Activated naive CD4-positive, alpha-beta T cell treated with anti-CD3 and anti-CD28 coated beads, Interleukin-2, amount 10 ng/mL, durations not matched to agents 7 days and 5 days (primary cell): ENCODE data around the gene DEK.
"Not testable (repeated sequence)": the region's sequence is repeated elsewhere in the genome, so short reads cannot be mapped to it uniquely, and the experiment has no call there.

Experiments used
- CTCF ChIA-PET: fragments of 350-600 bp; sonication (Branson Sonifier 250); formaldehyde crosslinking; loops from one replicate; lab custom pipeline; 2021; ENCODE audit warnings: antibody characterized with exemption; lab: Charles Lee
- DNase-seq: peaks from one replicate; pipeline ENCODE4 v3.0.0-alpha.2; 2020
- H3K27ac Mint-ChIP-seq: one replicate; pipeline ENCODE4 v1.8.0; 2021; ENCODE audit warnings: mild to moderate bottlenecking, moderate library complexity, mixed read lengths
- H3K27me3 Mint-ChIP-seq: one replicate; pipeline ENCODE4 v1.8.0; 2021; ENCODE audit warnings: mild to moderate bottlenecking, mixed read lengths
- H3K36me3 Mint-ChIP-seq: one replicate; pipeline ENCODE4 v1.8.0; 2021; ENCODE audit warnings: mixed read lengths
- H3K4me1 Mint-ChIP-seq: one replicate; pipeline ENCODE4 v1.8.0; 2021; ENCODE audit warnings: mixed read lengths
- H3K4me3 Mint-ChIP-seq: one replicate; pipeline ENCODE4 v1.8.0; 2021; ENCODE audit warnings: mild to moderate bottlenecking, moderate library complexity, mixed read lengths
- H3K9me3 Mint-ChIP-seq: one replicate; pipeline ENCODE4 v1.8.0; 2021; ENCODE audit warnings: mixed read lengths

DEK gene

GRCh38 chr6:18264219-18264922, at the start of gene DEK:
DEK (minus strand) TSS chr6:18264530; CDS start chr6:18263987, 543 bp downstream.
- H3K27ac Mint-ChIP-seq: peak within 1 kb of the TSS; percentile 98
- H3K4me1 Mint-ChIP-seq: peaks cover 47% of the 10 kb centered on the region
- peak; percentile 90 for DNase-seq
- peaks cover 41% of the 10 kb centered on the region for H3K36me3 Mint-ChIP-seq
- no peaks in the 10 kb centered on the region for H3K9me3 Mint-ChIP-seq
- CTCF ChIA-PET: interaction anchor here (1.1 kb wide), 1 partner anchor 64 kb away, joined by 3 read pairs; no protein-coding TSS in a partner anchor
- no peaks in the 10 kb centered on the region for H3K27me3 Mint-ChIP-seq
- H3K4me3 Mint-ChIP-seq: peak within 1 kb of the TSS; percentile 94

GRCh38 chr6:18312368-18312767, 48.0 kb upstream of the DEK start:
- H3K27me3 Mint-ChIP-seq: peaks cover 15% of the 10 kb centered on the region
- H3K4me3 Mint-ChIP-seq: no peak overlapping the region
- no peaks in the 10 kb centered on the region for H3K36me3 Mint-ChIP-seq
- H3K9me3 Mint-ChIP-seq: no peaks in the 10 kb centered on the region
- H3K4me1 Mint-ChIP-seq: no peaks in the 10 kb centered on the region
- H3K27ac Mint-ChIP-seq: no peak overlapping the region
- no peak for DNase-seq
- CTCF ChIA-PET: no interaction called here

GRCh38 chr6:18310010-18310409, 45.7 kb upstream of the DEK start:
- not testable (repeated sequence) for H3K4me3 Mint-ChIP-seq, DNase-seq, H3K4me1 Mint-ChIP-seq, H3K36me3 Mint-ChIP-seq, H3K9me3 Mint-ChIP-seq, H3K27ac Mint-ChIP-seq
- CTCF ChIA-PET: interaction anchor here (1.3 kb wide), 1 partner anchor 8 kb away, joined by 3 read pairs; no protein-coding TSS in a partner anchor
- peaks cover 15% of the 10 kb centered on the region for H3K27me3 Mint-ChIP-seq

GRCh38 chr6:18309046-18309445, 44.7 kb upstream of the DEK start:
- H3K27me3 Mint-ChIP-seq: peaks cover 15% of the 10 kb centered on the region
- H3K9me3 Mint-ChIP-seq: no peaks in the 10 kb centered on the region
- no peaks in the 10 kb centered on the region for H3K36me3 Mint-ChIP-seq
- H3K4me3 Mint-ChIP-seq: no peak overlapping the region
- H3K27ac Mint-ChIP-seq: no peak overlapping the region
- H3K4me1 Mint-ChIP-seq: no peaks in the 10 kb centered on the region
- CTCF ChIA-PET: no interaction called here
- DNase-seq: no peak

- no peak overlapping the region for H3K4me3 Mint-ChIP-seq
- CTCF ChIA-PET: interaction anchor here (0.6 kb wide), 1 partner anchor 185 kb away, joined by 3 read pairs; no protein-coding TSS in a partner anchor
- no peaks in the 10 kb centered on the region for H3K36me3 Mint-ChIP-seq
- H3K9me3 Mint-ChIP-seq: no peaks in the 10 kb centered on the region
- H3K27me3 Mint-ChIP-seq: peaks cover 13% of the 10 kb centered on the region
- no peaks in the 10 kb centered on the region for H3K4me1 Mint-ChIP-seq
- no peak for DNase-seq
- no peak overlapping the region for H3K27ac Mint-ChIP-seq
These were observed 43.9 kb upstream of the DEK start for GRCh38 chr6:18308070-18308735.

GRCh38 chr6:18306977-18307376, 42.6 kb upstream of the DEK start:
- H3K4me3 Mint-ChIP-seq: no peak overlapping the region
- DNase-seq: no peak
- no peaks in the 10 kb centered on the region for H3K4me1 Mint-ChIP-seq
- no peaks in the 10 kb centered on the region for H3K36me3 Mint-ChIP-seq
- peaks cover 3% of the 10 kb centered on the region for H3K27me3 Mint-ChIP-seq
- H3K9me3 Mint-ChIP-seq: no peaks in the 10 kb centered on the region
- CTCF ChIA-PET: no interaction called here
- H3K27ac Mint-ChIP-seq: no peak overlapping the region

- Mint-ChIP-seq H3K36me3 (no peaks in the 10 kb centered on the region), H3K27me3 (no peaks in the 10 kb centered on the region), H3K4me1 (no peaks in the 10 kb centered on the region), H3K4me3 (no peak overlapping the region), H3K9me3 (no peaks in the 10 kb centered on the region), H3K27ac (no peak overlapping the region)
- DNase-seq: no peak
- CTCF ChIA-PET: interaction anchor here (0.8 to 0.9 kb wide), 2 partner anchors 8 to 10 kb away, joined by 3 to 4 read pairs; no protein-coding TSS in a partner anchor
These were observed 38.5 kb upstream of the DEK start for GRCh38 chr6:18302561-18303439.

GRCh38 chr6:18293076-18293904, 29.0 kb upstream of the DEK start:
- DNase-seq: no peak
- H3K36me3 Mint-ChIP-seq: no peaks in the 10 kb centered on the region
- no peaks in the 10 kb centered on the region for H3K4me1 Mint-ChIP-seq
- CTCF ChIA-PET: interaction anchor here (0.5 kb wide), 1 partner anchor 9 kb away, joined by 4 read pairs; no protein-coding TSS in a partner anchor
- peaks cover 11% of the 10 kb centered on the region for H3K27me3 Mint-ChIP-seq
- H3K4me3 Mint-ChIP-seq: no peak overlapping the region
- no peaks in the 10 kb centered on the region for H3K9me3 Mint-ChIP-seq
- no peak overlapping the region for H3K27ac Mint-ChIP-seq

- CTCF ChIA-PET: no interaction called here
- Mint-ChIP-seq H3K9me3 (no peaks in the 10 kb centered on the region), H3K27ac (no peak overlapping the region), H3K4me1 (no peaks in the 10 kb centered on the region), H3K27me3 (no peaks in the 10 kb centered on the region), H3K36me3 (no peaks in the 10 kb centered on the region), H3K4me3 (no peak overlapping the region)
- no peak for DNase-seq
These were observed 25.0 kb upstream of the DEK start for GRCh38 chr6:18289283-18289682.

- Mint-ChIP-seq H3K36me3 (no peaks in the 10 kb centered on the region), H3K4me3 (no peak overlapping the region), H3K4me1 (no peaks in the 10 kb centered on the region), H3K27me3 (peaks cover 28% of the 10 kb centered on the region), H3K9me3 (no peaks in the 10 kb centered on the region), H3K27ac (no peak overlapping the region)
- CTCF ChIA-PET: interaction anchor here (1.2 kb wide), 1 partner anchor 10 kb away, joined by 3 read pairs; no protein-coding TSS in a partner anchor
- DNase-seq: no peak
These were observed 19.9 kb upstream of the DEK start for GRCh38 chr6:18284261-18284660.

- H3K36me3 Mint-ChIP-seq: no peaks in the 10 kb centered on the region
- CTCF ChIA-PET: no interaction called here
- no peak overlapping the region for H3K27ac Mint-ChIP-seq
- DNase-seq: no peak
- peaks cover 53% of the 10 kb centered on the region for H3K27me3 Mint-ChIP-seq
- H3K4me3 Mint-ChIP-seq: no peak overlapping the region
- H3K9me3 Mint-ChIP-seq: no peaks in the 10 kb centered on the region
- H3K4me1 Mint-ChIP-seq: peaks cover 8% of the 10 kb centered on the region
These were observed 17.2 kb upstream of the DEK start for GRCh38 chr6:18281564-18281963.

- H3K36me3 Mint-ChIP-seq: no peaks in the 10 kb centered on the region
- H3K27me3 Mint-ChIP-seq: peaks cover 66% of the 10 kb centered on the region
- H3K27ac Mint-ChIP-seq: no peak overlapping the region
- H3K9me3 Mint-ChIP-seq: no peaks in the 10 kb centered on the region
- CTCF ChIA-PET: no interaction called here
- H3K4me1 Mint-ChIP-seq: peaks cover 8% of the 10 kb centered on the region
- no peak for DNase-seq
- no peak overlapping the region for H3K4me3 Mint-ChIP-seq
These were observed 15.8 kb upstream of the DEK start for GRCh38 chr6:18280084-18280483.

GRCh38 chr6:18279422-18279821, 15.1 kb upstream of the DEK start:
- CTCF ChIA-PET: no interaction called here

More at GRCh38 chr6:18279422-18279821, 15.1 kb upstream of the DEK start:
- no peak overlapping the region for H3K4me3 Mint-ChIP-seq
- H3K36me3 Mint-ChIP-seq: no peaks in the 10 kb centered on the region
- no peak for DNase-seq
- no peaks in the 10 kb centered on the region for H3K9me3 Mint-ChIP-seq
- no peak overlapping the region for H3K27ac Mint-ChIP-seq
- H3K4me1 Mint-ChIP-seq: peaks cover 8% of the 10 kb centered on the region
- H3K27me3 Mint-ChIP-seq: peaks cover 70% of the 10 kb centered on the region
